ENCODE measurements around the gene MFSD6.
"Not testable (repeated sequence)": the region's sequence is repeated elsewhere in the genome, so short reads cannot be mapped to it uniquely, and the experiment has no call there.

The MFSD6 gene

GRCh38 chr2:190504912-190505311 is 96.8 kb downstream of the MFSD6 start:
- FAIRE-seq: no peak

GRCh38 chr2:190505696-190506095 is 97.5 kb downstream of the MFSD6 start:
- FAIRE-seq: no peak

- FAIRE-seq: no peak
Measured at GRCh38 chr2:190506666-190507065, 98.5 kb downstream of the MFSD6 start.

- no peak for FAIRE-seq
Measured at GRCh38 chr2:190507135-190507534, 99.0 kb downstream of the MFSD6 start.

- not testable (repeated sequence) for FAIRE-seq
Measured at GRCh38 chr2:190509895-190510294, 101.7 kb downstream of the MFSD6 start.

- FAIRE-seq: peak; percentile 74
Measured at GRCh38 chr2:190511104-190511503, 102.9 kb downstream of the MFSD6 start.

GRCh38 chr2:190512539-190513095 is 104.5 kb downstream of the MFSD6 start:
- no peak for FAIRE-seq

GRCh38 chr2:190513877-190514276 is 105.7 kb downstream of the MFSD6 start:
- no peak for FAIRE-seq

GRCh38 chr2:190514676-190515075 is 106.5 kb downstream of the MFSD6 start:
- no peak for FAIRE-seq

- FAIRE-seq: no peak
Measured at GRCh38 chr2:190515687-190516086, 107.5 kb downstream of the MFSD6 start.

GRCh38 chr2:190517468-190517867 is 109.3 kb downstream of the MFSD6 start:
- no peak for FAIRE-seq

- no peak for FAIRE-seq
Measured at GRCh38 chr2:190519975-190520767, 112.0 kb downstream of the MFSD6 start.

- no peak for FAIRE-seq
Measured at GRCh38 chr2:190524928-190525327, 116.8 kb downstream of the MFSD6 start.

- FAIRE-seq: no peak
Measured at GRCh38 chr2:190526105-190526750, 118.1 kb downstream of the MFSD6 start.

- no peak for FAIRE-seq
Measured at GRCh38 chr2:190527214-190527613, 119.1 kb downstream of the MFSD6 start.

GRCh38 chr2:190527918-190528317 is 119.8 kb downstream of the MFSD6 start:
- FAIRE-seq: no peak

GRCh38 chr2:190528521-190529001 is 120.4 kb downstream of the MFSD6 start:
- no peak for FAIRE-seq

GRCh38 chr2:190529486-190530247 is 121.5 kb downstream of the MFSD6 start:
- FAIRE-seq: no peak

- FAIRE-seq: no peak
Measured at GRCh38 chr2:190530248-190530900, 122.2 kb downstream of the MFSD6 start.

- no peak for FAIRE-seq
Measured at GRCh38 chr2:190532581-190532980, 124.4 kb downstream of the MFSD6 start.

- FAIRE-seq: no peak
Measured at GRCh38 chr2:190533175-190533967, 125.2 kb downstream of the MFSD6 start.

GRCh38 chr2:190533968-190534309 is 125.8 kb downstream of the MFSD6 start:
- no peak for FAIRE-seq

Data from endometrium (tissue), 2 donors.